Astrocyte (in vitro differentiated cells and primary cell): Measurements from ENCODE around the gene PTPRN2. TPM values are rescaled to one million over a fixed set of nuclear protein-coding genes. Genes with fewer than 3 reads are reported as not detected.
"Not testable (repeated sequence)": the region's sequence is repeated elsewhere in the genome, so short reads cannot be mapped to it uniquely, and the experiment has no call there.

Source experiments
- DNase-seq: peaks from one replicate; pipeline ENCODE4 v3.0.0-alpha.2; 2010; ENCODE audit warnings: low read depth
- FAIRE-seq: peaks from 2 replicates; lab custom pipeline; 2011; peaks lifted over from hg19 to GRCh38; lab: Jason Lieb, UNC
- H2AFZ ChIP-seq: 2 replicates; pipeline ENCODE4 v1.6.0; 2012; ENCODE audit warnings: low read depth, low read length, inconsistent platforms
- H3K27ac ChIP-seq: 2 replicates; pipeline ENCODE4 v1.5.1; 2011; ENCODE audit warnings: low read depth, low read length, inconsistent platforms
- H3K27me3 ChIP-seq: 2 replicates; pipeline ENCODE4 v1.6.0; 2011; ENCODE audit warnings: low read length, inconsistent platforms; ENCODE audit not compliant: insufficient read depth
- H3K36me3 ChIP-seq: 2 replicates; pipeline ENCODE4 v1.5.1; 2011; ENCODE audit warnings: low read length, inconsistent platforms; ENCODE audit not compliant: insufficient read depth
- H3K4me1 ChIP-seq: 2 replicates; pipeline ENCODE4 v1.5.1; 2011; ENCODE audit warnings: low read length, inconsistent platforms; ENCODE audit not compliant: insufficient read depth
- H3K4me2 ChIP-seq: 2 replicates; pipeline ENCODE4 v1.6.0; 2012; ENCODE audit warnings: low read length, inconsistent platforms
- H3K4me3 ChIP-seq: 2 replicates; pipeline ENCODE4 v1.5.1; 2011; ENCODE audit warnings: low read depth, mild to moderate bottlenecking, low read length, inconsistent platforms; ENCODE audit not compliant: insufficient read depth
- H3K79me2 ChIP-seq: 2 replicates; pipeline ENCODE4 v1.6.0; 2012; ENCODE audit warnings: mild to moderate bottlenecking, low read length, inconsistent platforms; ENCODE audit not compliant: insufficient read depth
- H3K9ac ChIP-seq: 2 replicates; pipeline ENCODE4 v1.6.0; 2012; ENCODE audit warnings: mild to moderate bottlenecking, low read length, inconsistent platforms
- H3K9me3 ChIP-seq: 2 replicates; pipeline ENCODE4 v1.5.1; 2012; ENCODE audit warnings: low read depth, mild to moderate bottlenecking, low read length, inconsistent platforms; ENCODE audit not compliant: insufficient read depth
- H4K20me1 ChIP-seq: 2 replicates; pipeline ENCODE4 v1.6.0; 2012; ENCODE audit warnings: low read length, inconsistent platforms; ENCODE audit not compliant: insufficient read depth
- H3K27ac Mint-ChIP-seq: one replicate; pipeline ENCODE4 v1.8.0; 2021; ENCODE audit warnings: mild to moderate bottlenecking, mixed read lengths; ENCODE audit not compliant: unreplicated experiment
- H3K27me3 Mint-ChIP-seq: one replicate; pipeline ENCODE4 v1.8.0; 2021; ENCODE audit warnings: low read depth, mixed read lengths; ENCODE audit not compliant: unreplicated experiment
- H3K36me3 Mint-ChIP-seq: one replicate; pipeline ENCODE4 v1.8.0; 2021; ENCODE audit warnings: low read depth, mixed read lengths; ENCODE audit not compliant: unreplicated experiment
- H3K4me1 Mint-ChIP-seq: one replicate; pipeline ENCODE4 v1.8.0; 2021; ENCODE audit warnings: low read depth, mixed read lengths; ENCODE audit not compliant: unreplicated experiment
- H3K4me3 Mint-ChIP-seq: one replicate; pipeline ENCODE4 v1.8.0; 2021; ENCODE audit warnings: mild to moderate bottlenecking, moderate library complexity, mixed read lengths; ENCODE audit not compliant: unreplicated experiment
- H3K9me3 Mint-ChIP-seq: one replicate; pipeline ENCODE4 v1.8.0; 2021; ENCODE audit warnings: mild to moderate bottlenecking, mixed read lengths; ENCODE audit not compliant: unreplicated experiment
- EZH2 ChIP-seq: IDR thresholded peaks from 2 replicates; pipeline ENCODE4 v1.6.1; 2012; ENCODE audit warnings: mild to moderate bottlenecking, low read length, inconsistent platforms; ENCODE audit not compliant: insufficient read depth
- total RNA-seq: library from RNA; stranded (reverse); gene quantifications from 2 replicates; pipeline ENCODE4 v1.2.1, GENCODE V29; 2021
- TF ChIP-seq, protein P1 (sequence below): IDR thresholded peaks from 2 replicates; pipeline ENCODE4 v1.5.1; 2011; ENCODE audit warnings: low read depth, mild to moderate bottlenecking, inconsistent platforms, low read length, moderate library complexity; ENCODE audit not compliant: insufficient read depth

The PTPRN2 gene
- total RNA-seq, 1 donor from 2014 or later: 0.09 TPM

DNA sequence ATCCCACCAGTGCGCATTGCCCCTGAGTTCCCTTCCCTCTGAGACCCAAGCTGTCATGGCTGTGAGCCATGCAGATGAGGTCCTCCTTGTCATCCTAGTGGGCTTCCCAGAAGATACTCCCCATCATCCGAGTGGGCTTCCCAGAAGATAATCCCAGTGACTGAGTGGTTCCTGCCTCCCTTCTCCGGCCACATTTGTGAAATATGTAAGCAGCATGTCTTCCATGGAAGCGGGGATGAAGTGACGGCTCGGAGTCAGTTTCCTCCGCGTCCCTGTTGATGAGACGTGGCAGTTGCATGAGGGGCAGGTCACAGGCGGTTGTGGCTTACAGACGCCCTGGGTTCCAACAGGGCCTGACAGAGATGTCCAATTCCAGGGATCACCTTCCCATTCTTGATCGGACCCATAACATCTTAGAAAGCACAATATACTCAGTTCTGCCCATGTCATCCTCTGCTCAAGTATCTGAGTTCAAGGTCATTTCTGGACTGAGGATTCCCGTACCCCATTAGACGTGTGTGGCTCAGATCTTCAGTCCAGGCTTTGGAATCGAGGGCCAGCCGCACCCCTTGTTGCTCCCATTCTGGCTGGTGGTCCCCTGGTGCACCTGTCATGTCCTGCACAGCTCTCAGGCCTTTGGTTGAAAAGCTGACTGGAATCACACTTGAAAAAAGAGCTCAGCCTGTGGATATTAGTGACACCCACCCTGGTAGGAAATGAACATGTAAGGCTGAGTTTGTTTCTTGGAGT lies 166.9 kb downstream of the PTPRN2 start:
- Mint-ChIP-seq H3K27me3 (no peaks in the 10 kb centered on the region), H3K27ac (no peak overlapping the region), H3K36me3 (no peaks in the 10 kb centered on the region), H3K4me3 (no peak overlapping the region), H3K4me1 (no peaks in the 10 kb centered on the region), H3K9me3 (peaks cover 8% of the 10 kb centered on the region)
- no peaks in the 10 kb centered on the region for H3K4me1 ChIP-seq
- H3K4me3 ChIP-seq: no peak overlapping the region
- no peak overlapping the region for H3K9ac ChIP-seq
- H4K20me1 ChIP-seq: no peaks in the 10 kb centered on the region
- FAIRE-seq (no peak), DNase-seq (no peak)
- no peaks in the 10 kb centered on the region for H3K27me3 ChIP-seq
- no peak overlapping the region for H3K4me2 ChIP-seq
- H3K27ac ChIP-seq: no peak overlapping the region
- H2AFZ ChIP-seq: no peak overlapping the region
- no peaks in the 10 kb centered on the region for H3K79me2 ChIP-seq
- H3K36me3 ChIP-seq: no peaks in the 10 kb centered on the region
- TF ChIP-seq EZH2: no peak
- TF ChIP-seq, protein P1, sequence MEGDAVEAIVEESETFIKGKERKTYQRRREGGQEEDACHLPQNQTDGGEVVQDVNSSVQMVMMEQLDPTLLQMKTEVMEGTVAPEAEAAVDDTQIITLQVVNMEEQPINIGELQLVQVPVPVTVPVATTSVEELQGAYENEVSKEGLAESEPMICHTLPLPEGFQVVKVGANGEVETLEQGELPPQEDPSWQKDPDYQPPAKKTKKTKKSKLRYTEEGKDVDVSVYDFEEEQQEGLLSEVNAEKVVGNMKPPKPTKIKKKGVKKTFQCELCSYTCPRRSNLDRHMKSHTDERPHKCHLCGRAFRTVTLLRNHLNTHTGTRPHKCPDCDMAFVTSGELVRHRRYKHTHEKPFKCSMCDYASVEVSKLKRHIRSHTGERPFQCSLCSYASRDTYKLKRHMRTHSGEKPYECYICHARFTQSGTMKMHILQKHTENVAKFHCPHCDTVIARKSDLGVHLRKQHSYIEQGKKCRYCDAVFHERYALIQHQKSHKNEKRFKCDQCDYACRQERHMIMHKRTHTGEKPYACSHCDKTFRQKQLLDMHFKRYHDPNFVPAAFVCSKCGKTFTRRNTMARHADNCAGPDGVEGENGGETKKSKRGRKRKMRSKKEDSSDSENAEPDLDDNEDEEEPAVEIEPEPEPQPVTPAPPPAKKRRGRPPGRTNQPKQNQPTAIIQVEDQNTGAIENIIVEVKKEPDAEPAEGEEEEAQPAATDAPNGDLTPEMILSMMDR: no peak
- peaks cover 21% of the 10 kb centered on the region for H3K9me3 ChIP-seq

DNA sequence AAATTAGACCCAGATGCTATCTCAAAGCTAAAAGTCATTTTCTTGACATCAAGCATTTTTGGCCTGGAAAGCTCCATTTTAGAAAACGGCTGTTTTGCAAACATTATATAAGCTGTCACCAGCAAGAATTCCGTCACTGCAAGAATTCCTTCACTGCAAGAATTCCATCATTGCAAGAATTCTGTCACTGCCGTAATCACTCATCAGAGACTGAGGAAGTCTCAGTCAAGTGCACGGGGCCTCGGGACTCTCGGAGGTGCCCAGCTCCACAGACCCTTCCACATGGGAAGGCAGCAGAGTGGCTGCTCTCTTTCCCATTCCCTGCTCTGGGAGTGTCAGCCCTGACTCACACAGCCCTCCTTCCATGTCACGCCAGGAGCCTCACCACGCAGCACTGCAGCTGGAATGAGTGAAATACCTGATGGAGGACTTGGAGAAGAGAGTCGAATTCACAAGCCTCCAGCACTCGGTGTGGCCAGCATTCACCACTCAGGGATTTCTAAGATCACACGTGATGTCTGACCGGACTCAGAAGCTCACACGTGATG lies 168.3 kb downstream of the PTPRN2 start:
- peaks cover 11% of the 10 kb centered on the region for H3K9me3 Mint-ChIP-seq
- Histone ChIP-seq H3K36me3 (no peaks in the 10 kb centered on the region), H2AFZ (no peak overlapping the region), H3K27ac (no peak overlapping the region), H3K9ac (no peak overlapping the region), H3K27me3 (no peaks in the 10 kb centered on the region), H4K20me1 (no peaks in the 10 kb centered on the region), H3K4me2 (no peak overlapping the region), H3K79me2 (no peaks in the 10 kb centered on the region), H3K9me3 (peaks cover 21% of the 10 kb centered on the region), H3K4me3 (no peak overlapping the region), H3K4me1 (no peaks in the 10 kb centered on the region)
- H3K4me1 Mint-ChIP-seq: peaks cover 5% of the 10 kb centered on the region
- no peak for TF ChIP-seq EZH2
- TF ChIP-seq, protein P1: no peak
- no peaks in the 10 kb centered on the region for H3K27me3 Mint-ChIP-seq
- DNase-seq (no peak), FAIRE-seq (no peak)
- H3K36me3 Mint-ChIP-seq: no peaks in the 10 kb centered on the region
- no peak overlapping the region for H3K4me3 Mint-ChIP-seq
- H3K27ac Mint-ChIP-seq: no peak overlapping the region

DNA sequence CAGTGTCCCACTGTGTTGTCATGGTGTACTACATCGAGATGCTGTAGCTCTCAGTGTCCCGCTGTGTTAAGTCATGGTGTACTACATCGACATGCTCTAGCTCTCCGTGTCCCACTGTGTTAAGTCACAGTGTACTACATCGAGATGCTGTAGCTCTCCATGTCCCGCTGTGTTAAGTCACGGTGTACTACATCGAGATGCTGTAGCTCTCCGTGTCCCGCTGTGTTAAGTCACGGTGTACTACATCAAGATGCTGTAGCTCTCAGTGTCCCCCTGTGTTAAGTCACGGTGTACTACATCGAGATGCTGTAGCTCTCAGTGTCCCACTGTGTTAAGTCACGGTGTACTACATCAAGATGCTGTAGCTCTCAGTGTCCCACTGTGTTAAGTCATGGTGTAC lies 169.2 kb downstream of the PTPRN2 start:
- not testable (repeated sequence) for H3K9ac ChIP-seq, H3K4me3 Mint-ChIP-seq, H3K36me3 Mint-ChIP-seq, H3K27me3 ChIP-seq, H3K4me2 ChIP-seq, H3K79me2 ChIP-seq, H3K9me3 Mint-ChIP-seq, H3K27ac ChIP-seq, FAIRE-seq, H3K27ac Mint-ChIP-seq, H3K36me3 ChIP-seq, H3K27me3 Mint-ChIP-seq, H3K4me3 ChIP-seq, DNase-seq, H3K4me1 Mint-ChIP-seq, H2AFZ ChIP-seq, H4K20me1 ChIP-seq, H3K4me1 ChIP-seq
- peaks cover 21% of the 10 kb centered on the region for H3K9me3 ChIP-seq
